LNCAP (cell line): ENCODE results near the gene RASGRP4.

ENCODE experiments used
- CTCF ChIP-seq: fragments of 450-650 bp; IDR thresholded peaks from 2 replicates; pipeline ENCODE4 v1.5.1; 2017; ENCODE audit warnings: mild to moderate bottlenecking

The RASGRP4 gene

GRCh38 chr19:38371081-38371480 is 54.9 kb downstream of the RASGRP4 start:
- no peak for TF ChIP-seq CTCF

- no peak for TF ChIP-seq CTCF
These were observed 55.7 kb downstream of the RASGRP4 start for GRCh38 chr19:38370299-38370698.

DNA sequence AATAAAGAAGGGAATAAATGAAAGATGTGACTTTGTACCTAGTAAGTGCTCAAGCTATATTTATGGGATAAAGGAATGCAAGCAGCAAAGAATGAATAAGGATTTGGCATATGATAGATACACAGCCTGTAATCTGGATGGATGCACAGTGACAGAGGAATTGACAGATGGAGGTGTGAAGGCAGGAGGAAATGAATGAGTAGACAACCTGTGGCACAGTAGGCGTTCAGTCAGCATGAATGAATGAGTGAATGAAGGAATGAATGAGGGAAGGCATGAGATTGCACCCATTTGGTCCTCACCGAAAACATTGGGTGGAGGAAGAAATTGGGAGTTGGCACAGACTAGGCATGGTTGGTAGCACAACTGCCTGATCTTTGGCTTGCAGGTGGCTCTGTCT is 56.4 kb downstream of the RASGRP4 start:
- no peak for TF ChIP-seq CTCF

- no peak for TF ChIP-seq CTCF
These were observed 59.0 kb downstream of the RASGRP4 start for GRCh38 chr19:38367041-38367440.

DNA sequence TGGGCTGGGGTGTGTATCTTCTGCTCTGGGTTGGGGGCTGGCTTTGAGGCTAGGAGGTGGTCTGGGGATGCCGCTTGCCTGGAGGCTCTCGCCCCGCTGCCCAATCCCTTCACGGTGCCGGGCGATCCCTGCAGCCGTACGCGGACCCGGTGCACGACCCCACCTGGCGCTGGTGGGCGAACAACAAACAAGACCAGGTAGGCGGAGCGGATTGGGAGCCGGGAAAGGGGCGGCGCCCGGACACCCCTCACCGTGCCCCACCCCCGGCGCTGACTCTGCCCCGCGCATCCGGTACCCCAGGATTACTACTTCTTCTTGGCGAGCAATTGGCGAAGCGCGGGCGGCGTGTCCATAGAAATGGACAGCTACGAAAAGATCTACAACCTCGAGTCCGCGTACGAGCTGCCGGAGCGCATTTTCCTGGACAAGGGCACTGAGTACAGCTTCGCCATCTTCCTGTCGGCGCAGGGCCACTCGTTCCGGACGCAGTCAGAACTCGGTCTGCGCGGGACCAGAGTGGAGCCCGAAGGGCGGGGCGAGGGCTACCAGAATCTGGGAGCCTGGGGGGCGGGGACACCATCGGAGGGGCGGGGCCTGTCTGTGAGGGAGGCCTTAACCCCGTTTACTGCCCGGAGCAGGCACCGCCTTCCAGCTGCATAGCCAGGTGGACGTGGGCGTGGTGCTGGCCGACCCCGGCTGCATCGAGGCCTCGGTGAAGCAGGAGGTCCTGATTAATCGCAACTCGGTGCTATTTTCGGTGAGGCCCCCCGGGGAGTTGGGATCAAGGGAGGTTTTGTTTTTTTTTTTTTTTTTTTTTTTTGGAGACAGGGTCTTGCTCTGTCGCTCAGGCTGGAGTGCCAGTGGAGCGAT is 63.7 kb downstream of the RASGRP4 start:
- no peak for TF ChIP-seq CTCF

DNA sequence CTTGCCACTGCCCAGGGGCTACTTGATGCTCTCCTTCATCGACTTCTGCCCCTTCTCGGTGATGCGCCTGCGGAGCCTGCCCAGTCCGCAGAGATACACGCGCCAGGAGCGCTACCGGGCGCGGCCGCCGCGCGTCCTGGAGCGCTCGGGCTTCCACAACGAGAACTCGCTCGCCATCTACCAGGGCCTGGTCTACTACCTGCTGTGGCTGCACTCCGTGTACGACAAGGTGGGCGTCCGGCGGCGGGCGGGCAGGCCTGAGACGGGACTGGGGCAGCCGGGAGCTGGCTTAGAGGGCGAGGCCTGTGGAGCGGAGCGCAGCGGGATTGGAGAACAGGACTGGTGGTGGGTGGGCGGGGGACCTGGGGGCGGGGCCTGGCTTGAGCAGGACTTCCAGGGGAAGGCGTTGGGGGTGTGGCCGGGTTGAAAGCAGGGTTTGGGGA is 64.4 kb downstream of the RASGRP4 start:
- no peak for TF ChIP-seq CTCF

- no peak for TF ChIP-seq CTCF
These were observed 65.0 kb downstream of the RASGRP4 start for GRCh38 chr19:38360839-38361631.
